OCI-LY3 (cell line): ENCODE measurements around the gene NUDT8.
A peak's percentile ranks its signal among the peaks of the same experiment; 100 is the strongest.

ENCODE experiments used
- H2AFZ ChIP-seq: fragments of 200-600, 300-600 bp; shearing (Covaris generic); 2 replicates; pipeline ENCODE4 v1.6.0; 2014; ENCODE audit warnings: antibody characterized with exemption, low read depth, low read length
- H3K27ac ChIP-seq: fragments of 200-600, 300-600 bp; sonication (generic); 2 replicates; pipeline ENCODE4 v1.5.1; 2014; ENCODE audit warnings: mild to moderate bottlenecking, low read length, moderate library complexity, mixed read lengths
- H3K27me3 ChIP-seq: fragments of 200-600, 300-600 bp; sonication (generic); 2 replicates; pipeline ENCODE4 v1.6.1; 2014; ENCODE audit warnings: low read depth, low read length, mixed read lengths
- H3K36me3 ChIP-seq: fragments of 200-600, 300-600 bp; sonication (generic); replicated peaks from 2 replicates; pipeline ENCODE3; 2014; ENCODE audit warnings: low read depth, low read length, mixed read lengths
- H3K4me1 ChIP-seq: fragments of 300-600, 200-600 bp; sonication (generic); 2 replicates; pipeline ENCODE4 v1.6.1; 2014; ENCODE audit warnings: low read length, mixed read lengths
- H3K4me2 ChIP-seq: fragments of 200-600, 300-600 bp; sonication (generic); 2 replicates; pipeline ENCODE4 v1.6.1; 2014; ENCODE audit warnings: low read length, mixed read lengths
- H3K4me3 ChIP-seq: fragments of 300-600, 200-600 bp; sonication (generic); 2 replicates; pipeline ENCODE4 v1.5.1; 2014; ENCODE audit warnings: antibody characterized with exemption, mild to moderate bottlenecking, low read length, moderate library complexity
- H3K79me2 ChIP-seq: fragments of 300-600, 200-600 bp; shearing (Covaris generic); 2 replicates; pipeline ENCODE4 v1.6.1; 2014; ENCODE audit warnings: mild to moderate bottlenecking, low read length, mixed read lengths
- H3K9ac ChIP-seq: fragments of 300-600, 200-600 bp; shearing (Covaris generic); 2 replicates; pipeline ENCODE4 v1.6.0; 2014; ENCODE audit warnings: mild to moderate bottlenecking, low read length, moderate library complexity
- H3K9me3 ChIP-seq: fragments of 200-600, 300-600 bp; shearing (Covaris generic); 2 replicates; pipeline ENCODE4 v1.6.1; 2014; ENCODE audit warnings: low read length, mixed read lengths; ENCODE audit not compliant: insufficient read depth
- H4K20me1 ChIP-seq: fragments of 200-600, 300-600 bp; sonication (generic); 2 replicates; pipeline ENCODE4 v1.6.1; 2016; ENCODE audit warnings: low read length, mixed read lengths; ENCODE audit not compliant: insufficient read depth
- EZH2phosphoT487 ChIP-seq: fragments of 200-600 bp; shearing (Covaris generic); IDR thresholded peaks from 2 replicates; pipeline ENCODE4 v1.6.1; 2018; ENCODE audit warnings: antibody characterized with exemption, mixed run types, low read depth
- TF ChIP-seq, protein P1 (sequence below): fragments of 200-600, 300-600 bp; sonication (generic); IDR thresholded peaks from 2 replicates; pipeline ENCODE4 v1.5.1; 2014; ENCODE audit warnings: antibody characterized with exemption, low read length, low read depth

The NUDT8 gene

DNA sequence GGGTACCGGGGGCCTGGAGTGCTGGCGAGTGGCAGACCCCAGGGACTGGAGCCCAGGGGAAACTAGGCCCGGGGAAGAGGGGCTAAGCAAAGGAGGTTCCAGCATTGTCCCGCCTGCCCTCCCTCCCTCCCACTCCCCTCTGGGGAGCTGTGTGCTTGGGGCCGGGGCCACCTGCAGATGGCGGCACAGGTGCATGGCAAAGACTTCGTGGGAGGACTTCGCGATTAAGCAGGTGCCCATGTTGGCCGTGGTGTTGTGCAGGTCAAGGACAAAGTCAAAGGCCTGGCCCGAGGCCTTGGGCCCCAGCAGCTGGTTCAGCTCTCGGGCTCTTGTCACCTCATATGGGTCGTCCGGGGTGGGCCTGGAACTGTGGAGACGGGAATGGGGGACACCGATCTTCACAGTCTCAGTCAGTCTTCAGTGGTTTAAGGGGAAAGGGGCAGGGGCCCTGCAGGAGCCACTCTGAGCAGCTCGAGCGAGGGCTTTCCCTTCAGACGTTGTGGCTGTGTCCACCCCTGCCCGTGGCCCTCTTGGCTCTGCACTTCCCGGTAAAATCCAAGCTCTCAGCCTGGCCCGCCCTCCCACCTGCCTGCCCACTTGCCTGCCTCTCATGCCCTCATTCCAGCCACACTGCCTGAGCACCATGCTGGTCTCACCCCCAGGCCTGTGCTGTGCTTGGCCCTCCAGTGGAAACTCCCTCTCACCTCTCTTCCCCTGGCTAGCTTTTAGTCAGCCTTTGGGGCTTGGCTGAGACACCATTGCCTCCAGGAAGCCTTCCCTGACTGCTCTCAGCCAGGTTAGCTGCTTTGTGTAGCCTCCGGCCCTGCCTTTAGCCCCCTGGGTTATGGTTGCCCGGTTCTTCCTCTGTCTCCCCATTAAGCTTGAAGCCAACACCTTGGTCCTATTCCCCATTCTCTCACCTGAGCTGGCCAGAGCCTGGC lies 16.1 kb upstream of the NUDT8 start:
- Histone ChIP-seq H3K9me3 (no peaks in the 10 kb centered on the region), H2AFZ (no peak overlapping the region), H3K36me3 (no peaks in the 10 kb centered on the region), H3K79me2 (no peaks in the 10 kb centered on the region), H3K27me3 (peaks cover 9% of the 10 kb centered on the region), H4K20me1 (no peaks in the 10 kb centered on the region), H3K4me1 (peaks cover 46% of the 10 kb centered on the region), H3K4me2 (peak overlapping the region; percentile 57), H3K9ac (no peak overlapping the region), H3K27ac (no peak overlapping the region), H3K4me3 (no peak overlapping the region)
- no peak for TF ChIP-seq EZH2phosphoT487
- TF ChIP-seq, protein P1, sequence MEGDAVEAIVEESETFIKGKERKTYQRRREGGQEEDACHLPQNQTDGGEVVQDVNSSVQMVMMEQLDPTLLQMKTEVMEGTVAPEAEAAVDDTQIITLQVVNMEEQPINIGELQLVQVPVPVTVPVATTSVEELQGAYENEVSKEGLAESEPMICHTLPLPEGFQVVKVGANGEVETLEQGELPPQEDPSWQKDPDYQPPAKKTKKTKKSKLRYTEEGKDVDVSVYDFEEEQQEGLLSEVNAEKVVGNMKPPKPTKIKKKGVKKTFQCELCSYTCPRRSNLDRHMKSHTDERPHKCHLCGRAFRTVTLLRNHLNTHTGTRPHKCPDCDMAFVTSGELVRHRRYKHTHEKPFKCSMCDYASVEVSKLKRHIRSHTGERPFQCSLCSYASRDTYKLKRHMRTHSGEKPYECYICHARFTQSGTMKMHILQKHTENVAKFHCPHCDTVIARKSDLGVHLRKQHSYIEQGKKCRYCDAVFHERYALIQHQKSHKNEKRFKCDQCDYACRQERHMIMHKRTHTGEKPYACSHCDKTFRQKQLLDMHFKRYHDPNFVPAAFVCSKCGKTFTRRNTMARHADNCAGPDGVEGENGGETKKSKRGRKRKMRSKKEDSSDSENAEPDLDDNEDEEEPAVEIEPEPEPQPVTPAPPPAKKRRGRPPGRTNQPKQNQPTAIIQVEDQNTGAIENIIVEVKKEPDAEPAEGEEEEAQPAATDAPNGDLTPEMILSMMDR = peak; percentile 28

DNA sequence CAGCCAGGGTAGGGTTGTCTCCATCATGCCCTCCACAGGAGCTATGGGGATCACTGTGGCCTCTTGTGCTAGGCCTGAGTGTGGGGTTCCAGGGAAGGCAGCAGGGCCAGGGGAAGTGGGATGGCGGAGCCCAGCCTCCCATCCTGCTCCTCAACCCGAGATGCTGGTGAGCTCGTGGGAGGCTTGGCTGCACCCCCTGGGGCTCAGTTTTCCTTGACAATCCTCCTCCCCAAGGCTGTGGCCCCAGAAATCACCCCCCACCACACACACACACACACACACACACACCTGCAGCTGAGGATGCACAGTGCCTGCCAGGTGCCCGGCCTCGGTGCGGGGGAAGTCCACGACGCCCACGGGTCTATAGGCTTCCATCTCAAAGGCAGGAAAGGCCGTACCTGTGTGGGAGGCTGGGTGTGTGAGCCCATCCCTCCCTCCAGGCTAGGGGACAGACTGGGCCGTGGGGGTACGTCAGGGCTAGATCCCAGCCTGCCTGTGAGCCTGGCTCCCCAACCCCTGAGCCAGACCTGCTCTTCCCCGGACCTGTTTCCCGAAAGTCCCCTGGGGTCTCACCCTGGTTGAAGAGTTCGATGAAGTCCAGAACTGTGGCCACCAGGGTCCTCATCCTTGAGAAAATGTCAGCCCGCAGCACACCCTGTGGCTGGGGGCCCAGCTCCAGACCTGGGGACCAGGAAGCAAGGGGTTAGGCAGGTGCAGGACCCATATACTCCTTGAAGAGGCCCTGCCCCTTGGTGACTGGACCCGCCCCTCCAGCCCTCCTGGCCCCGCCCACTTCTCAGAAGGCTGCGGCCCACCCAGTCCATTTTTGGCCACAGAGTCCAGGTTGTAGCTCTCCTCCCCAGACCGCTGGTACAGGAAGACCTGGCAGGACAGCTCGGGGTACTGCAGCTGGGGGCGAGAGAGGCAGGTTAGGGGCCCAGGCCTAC lies 15.0 kb upstream of the NUDT8 start:
- no peak for TF ChIP-seq EZH2phosphoT487
- TF ChIP-seq, protein P1 = no peak
- no peak overlapping the region for H3K27ac ChIP-seq
- H3K27me3 ChIP-seq = peaks cover 13% of the 10 kb centered on the region
- H3K36me3 ChIP-seq = no peaks in the 10 kb centered on the region
- no peak overlapping the region for H3K9ac ChIP-seq
- no peak overlapping the region for H3K4me3 ChIP-seq
- peaks cover 39% of the 10 kb centered on the region for H3K4me1 ChIP-seq
- no peak overlapping the region for H2AFZ ChIP-seq
- H3K4me2 ChIP-seq = no peak overlapping the region
- no peaks in the 10 kb centered on the region for H3K9me3 ChIP-seq
- H3K79me2 ChIP-seq = no peaks in the 10 kb centered on the region
- H4K20me1 ChIP-seq = no peaks in the 10 kb centered on the region

DNA sequence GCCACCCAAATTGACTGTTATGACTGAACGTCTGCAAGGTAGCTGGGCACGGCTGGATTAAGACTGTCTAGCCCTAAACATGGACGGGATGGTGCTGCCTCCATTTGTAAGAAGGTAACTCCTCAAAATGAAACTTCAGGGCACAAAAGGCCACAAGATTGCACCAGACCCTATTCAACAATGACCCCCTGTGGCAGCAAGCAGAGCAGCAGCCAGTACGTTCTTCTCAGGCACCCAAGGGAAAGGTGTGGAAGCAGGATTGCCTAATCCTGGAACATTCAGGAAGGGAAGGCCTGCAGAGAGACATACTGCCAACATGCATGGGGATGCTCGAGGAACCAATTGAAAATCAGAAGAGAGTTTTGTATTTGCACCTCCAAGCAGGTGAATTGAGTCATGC lies 14.3 kb upstream of the NUDT8 start:
- Histone ChIP-seq H3K9ac (no peak overlapping the region), H3K27me3 (peaks cover 13% of the 10 kb centered on the region), H3K4me3 (no peak overlapping the region), H2AFZ (no peak overlapping the region), H3K4me2 (no peak overlapping the region), H3K4me1 (peaks cover 32% of the 10 kb centered on the region), H3K36me3 (no peaks in the 10 kb centered on the region), H4K20me1 (no peaks in the 10 kb centered on the region), H3K27ac (no peak overlapping the region), H3K79me2 (no peaks in the 10 kb centered on the region), H3K9me3 (no peaks in the 10 kb centered on the region)
- TF ChIP-seq EZH2phosphoT487 = no peak
- TF ChIP-seq, protein P1 = peak; percentile 47
